GM18519 (cell line): ENCODE measurements around the gene CFAP126.
"Not testable (repeated sequence)": the region's sequence is repeated elsewhere in the genome, so short reads cannot be mapped to it uniquely, and the experiment has no call there.

Experiments used
- ATAC-seq: cut with Tn5 transposase; IDR thresholded peaks from one replicate; pipeline ENCODE4 v1.9.1; 2021; ENCODE audit warnings: mild to moderate bottlenecking, moderate library complexity; ENCODE audit not compliant: unreplicated experiment, low FRiP score

Gene CFAP126

DNA sequence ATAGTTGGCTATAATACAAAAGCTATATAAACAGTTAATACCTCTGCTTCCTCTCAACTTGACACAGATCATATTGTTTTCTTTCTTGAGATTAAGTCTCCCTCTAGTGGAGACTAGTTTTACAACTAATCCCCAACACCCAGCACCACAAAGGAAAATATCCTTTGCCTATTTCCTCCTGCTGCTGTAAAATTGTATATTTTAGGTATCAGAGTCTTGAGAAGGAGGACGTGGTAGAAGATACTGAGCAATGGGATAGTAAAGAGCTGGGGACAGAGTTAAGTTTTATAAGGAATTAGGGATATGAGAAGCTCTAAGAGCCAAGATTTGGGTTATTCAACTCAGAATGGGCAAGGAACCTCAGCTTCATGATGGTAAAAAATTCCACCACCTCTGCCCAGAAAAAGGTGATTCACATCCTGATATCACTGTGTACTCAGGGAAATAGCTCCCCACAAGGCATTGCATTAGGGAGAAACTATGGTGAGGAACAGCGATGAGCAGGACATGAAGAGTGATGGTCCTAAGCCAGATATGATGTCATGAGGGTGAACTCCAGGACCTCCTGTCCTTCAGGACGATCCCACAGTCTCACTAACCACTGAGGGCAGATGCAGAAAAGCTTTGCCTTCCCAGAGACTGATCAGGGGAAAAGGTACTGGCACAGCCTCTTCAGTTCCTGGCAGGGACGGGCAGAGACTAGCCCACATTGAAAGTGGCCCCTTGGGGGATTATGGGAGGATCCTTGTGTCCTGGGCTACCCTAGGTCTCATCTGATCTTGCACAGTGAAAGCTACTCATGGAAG lies 14.7 kb upstream of the CFAP126 start:
- ATAC-seq = no peak

DNA sequence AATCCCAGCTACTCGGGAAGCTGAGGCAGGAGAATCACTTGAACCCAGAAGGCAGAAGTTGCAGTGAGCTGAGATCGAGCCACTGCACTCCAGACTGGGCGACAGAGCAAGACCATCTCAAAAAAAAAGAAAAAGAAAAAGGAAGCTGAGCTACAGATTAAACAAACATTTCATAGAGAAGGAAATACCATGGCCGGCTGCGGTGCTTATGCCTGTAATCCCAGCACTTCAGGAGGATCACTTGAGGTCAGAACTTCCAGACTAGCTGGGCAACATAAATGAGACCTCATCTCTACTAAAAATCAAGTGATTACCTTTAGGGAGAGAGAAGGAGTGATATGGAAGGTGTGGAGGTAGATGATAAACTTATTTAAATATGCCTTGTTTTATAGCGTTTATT lies 14.0 kb upstream of the CFAP126 start:
- ATAC-seq = no peak

DNA sequence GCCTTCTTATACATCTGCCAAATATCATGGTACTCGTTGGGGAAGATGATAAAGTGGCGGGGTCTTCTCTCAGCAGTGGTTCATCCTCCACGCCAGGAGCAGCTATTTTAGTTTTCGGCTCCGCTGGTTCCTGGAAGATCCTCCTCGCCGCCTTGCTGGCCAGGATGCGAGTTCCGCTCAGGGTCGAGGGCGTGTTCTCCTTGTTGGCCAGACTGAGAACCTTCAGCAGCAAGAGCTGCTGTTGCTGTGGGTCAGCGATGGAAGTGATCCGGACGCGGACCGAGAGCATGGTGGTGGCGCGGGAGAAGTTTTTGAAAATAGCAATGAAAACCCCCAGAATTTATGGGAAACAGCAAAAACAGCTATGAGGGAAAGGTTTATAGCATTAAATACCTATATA lies 11.4 kb upstream of the CFAP126 start:
- no peak for ATAC-seq

DNA sequence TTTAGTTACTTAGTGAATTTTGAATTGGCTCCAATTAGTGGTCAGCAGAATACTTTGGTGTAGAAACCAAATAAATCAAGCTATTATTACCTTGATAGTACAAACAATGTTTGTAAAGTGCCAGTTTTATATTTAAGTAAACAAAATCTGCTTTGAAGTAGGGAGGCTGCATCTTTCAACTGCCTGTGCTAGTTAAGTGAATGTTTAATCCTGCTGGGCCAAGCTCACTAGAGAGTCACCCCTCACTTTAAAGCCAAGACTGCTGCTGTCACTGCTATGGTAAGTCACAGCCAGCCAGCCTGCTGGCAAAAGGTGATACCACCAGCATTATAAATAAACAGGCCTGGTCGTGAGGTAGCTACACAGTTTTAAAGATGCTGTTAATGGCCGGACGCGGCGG lies 10.3 kb upstream of the CFAP126 start:
- ATAC-seq = no peak

DNA sequence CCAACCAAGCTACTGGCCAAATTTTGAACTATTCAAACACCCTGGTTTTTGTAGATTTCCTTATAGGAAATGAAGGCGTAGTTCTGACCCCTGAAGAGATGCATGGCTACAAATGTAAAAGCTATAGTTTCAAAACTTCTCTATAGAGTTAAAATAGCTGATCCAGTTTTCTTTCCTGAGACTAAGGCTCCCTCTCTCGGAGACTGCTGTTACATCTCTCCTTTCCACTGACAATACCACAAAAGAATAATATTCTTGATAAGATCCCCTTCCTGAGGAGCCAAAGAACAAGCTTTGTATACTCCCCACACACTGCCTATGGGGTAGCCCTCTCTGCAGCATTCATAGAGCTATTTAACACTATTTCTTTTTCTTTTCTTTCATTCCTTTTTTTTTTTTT lies 6.7 kb upstream of the CFAP126 start:
- ATAC-seq = no peak

DNA sequence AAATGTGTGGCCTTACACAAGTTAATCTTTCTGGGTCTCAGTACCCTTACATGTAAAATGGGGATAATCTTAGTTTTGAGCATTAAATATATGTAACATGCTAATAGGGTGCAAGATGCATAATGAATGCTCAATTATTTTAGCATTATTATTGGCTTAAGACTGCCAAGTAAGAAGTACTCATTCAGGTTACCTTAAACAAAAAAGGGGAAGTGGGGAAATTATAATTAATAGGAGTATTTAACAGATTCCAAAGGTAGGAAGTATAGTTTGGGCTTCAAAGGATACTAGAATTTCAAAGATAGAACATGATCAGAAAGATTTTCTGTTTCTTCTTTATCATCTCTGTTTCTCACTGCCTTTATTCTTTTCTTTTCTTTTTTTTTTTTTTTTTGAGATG lies 5.8 kb upstream of the CFAP126 start:
- ATAC-seq = no peak

DNA sequence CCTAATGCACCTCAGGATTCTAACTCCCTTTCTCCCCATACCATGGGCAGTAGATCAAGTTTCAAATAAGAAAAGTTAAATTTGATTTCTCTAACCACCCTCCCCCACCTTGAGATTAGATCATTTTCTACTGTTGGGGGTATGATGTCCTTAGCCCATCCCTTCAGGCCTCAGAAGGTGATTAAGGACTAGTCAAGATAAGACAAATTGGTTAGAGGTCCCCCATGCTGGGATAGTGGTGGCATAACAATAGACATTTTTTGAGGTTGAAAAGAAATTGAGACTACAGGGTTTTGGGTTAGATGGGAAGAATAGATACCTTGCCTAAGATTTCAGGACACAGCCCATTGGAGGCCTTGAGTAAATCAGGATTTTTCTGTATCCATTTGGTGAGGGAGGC lies 2.5 kb downstream of the CFAP126 start:
- no peak for ATAC-seq

DNA sequence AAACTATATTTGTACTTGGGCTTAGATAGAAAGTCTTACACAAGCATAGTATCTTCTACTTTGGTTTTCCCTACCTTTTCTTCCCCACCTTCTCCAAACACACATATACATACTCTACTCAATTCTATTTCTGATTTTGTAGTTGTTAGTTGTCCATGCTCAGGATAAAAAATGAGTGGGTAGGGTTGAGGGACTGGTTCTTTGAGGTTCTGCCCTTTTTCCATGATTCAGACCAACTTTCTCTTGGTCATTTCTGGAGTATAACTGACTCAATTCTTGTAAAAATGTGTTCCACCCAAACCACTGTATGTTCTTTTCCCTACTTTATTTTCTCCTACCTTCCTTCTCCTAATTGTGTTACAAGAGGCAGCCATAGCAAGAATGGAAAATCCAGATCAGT lies 3.3 kb downstream of the CFAP126 start:
- ATAC-seq = no peak

DNA sequence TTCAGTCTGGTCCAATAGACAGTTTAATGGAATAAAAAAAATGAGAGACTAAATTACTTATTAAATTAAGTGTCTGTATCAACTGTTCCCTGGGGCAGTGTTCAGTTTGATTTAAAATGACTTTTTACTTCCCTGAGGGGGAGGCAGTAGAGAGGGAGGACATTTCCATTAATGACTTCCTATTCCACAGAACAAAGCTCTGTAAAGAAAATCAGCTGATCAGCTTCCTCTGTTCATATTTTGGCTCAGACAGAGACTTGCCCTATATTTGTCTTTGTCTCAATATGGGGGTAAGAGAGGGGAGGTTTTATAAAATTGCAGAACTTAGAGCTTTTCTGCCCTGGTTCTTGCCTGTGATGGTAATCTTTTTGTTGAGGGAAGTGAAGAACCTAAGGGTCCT lies 8.4 kb downstream of the CFAP126 start:
- ATAC-seq = no peak

DNA sequence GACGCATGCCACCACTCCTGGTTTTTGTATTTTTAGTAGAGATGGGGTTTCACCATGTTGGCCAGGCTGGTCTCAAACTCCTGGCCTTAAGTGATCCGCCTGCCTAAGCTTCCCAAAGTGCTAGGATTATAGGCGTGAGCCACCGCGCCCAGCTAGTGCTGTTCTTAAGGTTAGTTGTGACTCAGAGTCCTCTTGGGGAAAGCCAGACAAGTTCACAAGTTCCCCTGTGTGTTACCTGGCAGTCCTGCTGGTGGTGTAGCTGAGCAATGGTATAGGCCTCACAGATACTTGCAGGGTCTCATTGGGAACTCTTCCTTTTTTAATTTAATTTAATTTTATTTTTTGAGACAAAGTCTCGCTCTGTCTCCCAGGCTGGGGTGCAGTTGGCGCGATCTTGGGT lies 10.6 kb downstream of the CFAP126 start:
- no peak for ATAC-seq

DNA sequence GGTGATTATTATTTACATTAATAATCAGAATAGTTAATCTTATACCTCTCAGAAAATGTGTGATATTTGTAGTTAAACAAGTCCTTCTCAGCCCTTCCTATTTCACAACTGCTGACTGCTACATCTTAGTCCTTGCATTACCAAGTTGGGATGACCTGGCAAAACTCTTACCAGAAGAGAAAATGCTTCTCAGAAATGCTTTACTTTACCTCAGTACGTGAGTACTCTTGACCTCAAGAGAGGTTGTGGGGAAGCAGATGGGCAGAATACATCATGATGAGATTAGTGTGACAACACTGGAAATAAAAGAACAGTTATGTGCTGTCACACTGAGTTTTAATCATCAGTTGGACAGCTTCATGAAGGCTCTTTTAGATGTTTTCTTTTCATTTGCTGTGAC lies 16.2 kb downstream of the CFAP126 start:
- ATAC-seq = no peak

DNA sequence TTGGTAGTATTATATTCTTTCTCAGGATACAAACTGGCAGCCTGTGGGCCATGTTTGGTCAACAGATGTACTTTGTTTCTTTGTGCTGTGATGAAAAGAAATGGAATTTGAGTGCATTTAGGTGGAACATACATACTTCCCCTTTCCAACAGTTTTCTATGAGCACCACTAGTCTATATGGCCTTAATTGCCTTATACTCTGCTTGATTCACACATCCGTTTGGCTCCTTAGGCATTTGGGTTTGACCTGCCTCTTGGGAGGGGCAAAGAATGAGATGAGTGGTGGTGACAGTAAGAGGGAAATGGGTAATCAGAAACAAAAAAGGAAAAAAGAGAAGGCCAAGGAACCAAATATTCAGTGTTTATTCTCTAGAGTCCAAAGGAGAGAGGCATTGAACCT lies 17.0 kb downstream of the CFAP126 start:
- no peak for ATAC-seq

DNA sequence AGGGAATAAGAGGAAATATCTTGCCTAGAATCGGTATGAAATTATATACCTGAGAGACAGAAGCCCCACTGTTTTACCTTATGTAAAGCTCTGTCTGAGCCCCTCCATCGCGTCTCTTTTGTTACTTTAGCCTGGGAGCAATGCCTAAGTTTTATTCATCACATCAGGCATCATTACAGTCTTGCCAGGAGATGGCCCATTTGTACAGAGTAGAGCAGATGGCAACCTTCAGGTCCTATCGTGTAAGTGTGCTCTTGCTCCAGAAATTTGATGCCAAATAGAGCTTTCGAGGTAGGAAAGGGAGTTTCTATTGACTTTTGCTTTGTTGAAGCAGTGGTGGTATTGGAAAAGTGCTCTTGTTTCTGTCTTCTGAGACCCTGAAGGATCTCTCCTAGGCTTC lies 24.9 kb downstream of the CFAP126 start:
- no peak for ATAC-seq

DNA sequence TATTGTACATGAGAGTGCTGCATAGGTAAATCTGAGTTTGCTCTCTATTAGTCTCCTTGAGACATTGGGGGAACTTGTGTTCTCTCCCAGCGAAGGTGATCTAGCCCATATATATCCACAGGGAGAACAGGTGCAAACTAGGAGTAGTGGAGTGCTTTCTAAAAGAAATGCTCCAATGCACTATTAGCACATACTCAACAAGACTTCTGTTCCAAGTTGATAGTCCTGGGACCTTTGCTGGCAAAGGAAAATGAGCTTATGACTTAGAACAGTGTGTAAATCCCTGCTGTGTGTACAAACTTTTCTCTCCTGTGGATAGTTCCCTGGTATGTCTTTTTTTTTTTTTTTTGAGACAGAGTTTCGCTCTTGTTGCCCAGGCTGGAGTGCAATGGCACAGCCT lies 25.5 kb downstream of the CFAP126 start:
- ATAC-seq = no peak

DNA sequence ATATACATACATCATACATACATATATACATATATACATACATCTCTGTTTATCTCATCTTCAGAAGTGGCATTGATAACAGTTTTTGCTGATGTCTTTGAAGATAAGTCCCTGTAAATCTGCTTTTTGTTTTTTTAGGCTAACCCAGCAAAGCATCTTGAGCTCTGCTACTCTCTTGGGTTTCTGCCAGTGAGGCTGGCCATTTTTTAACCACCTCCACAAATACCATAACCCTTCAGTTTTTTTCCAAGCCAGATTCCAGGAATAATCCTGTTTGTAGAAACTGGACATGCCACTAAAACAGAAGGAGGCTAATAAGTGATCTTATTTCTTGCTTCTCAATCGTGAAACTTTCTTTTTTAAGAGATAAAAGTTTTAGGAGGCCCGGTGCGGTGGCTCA lies 31.9 kb downstream of the CFAP126 start:
- ATAC-seq = no peak

DNA sequence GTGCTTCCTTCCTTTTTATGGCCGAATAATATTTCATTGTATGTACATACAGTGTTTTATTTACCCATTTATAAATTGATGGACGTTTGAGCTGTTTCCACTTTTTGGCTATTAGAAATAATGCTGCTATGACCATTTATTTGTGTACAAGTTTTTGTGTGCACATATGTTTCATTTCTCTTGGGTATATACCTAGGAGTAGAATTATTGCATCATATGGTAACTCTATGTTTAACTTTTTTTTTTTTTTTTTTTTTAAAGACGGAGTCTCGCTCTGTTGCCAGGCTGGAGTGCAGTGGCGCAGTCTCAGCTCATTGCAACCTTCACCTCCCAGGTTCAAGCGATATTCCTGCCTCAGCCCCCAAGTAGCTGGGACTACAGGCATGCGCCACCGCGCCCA lies 34.5 kb downstream of the CFAP126 start:
- ATAC-seq = no peak

DNA sequence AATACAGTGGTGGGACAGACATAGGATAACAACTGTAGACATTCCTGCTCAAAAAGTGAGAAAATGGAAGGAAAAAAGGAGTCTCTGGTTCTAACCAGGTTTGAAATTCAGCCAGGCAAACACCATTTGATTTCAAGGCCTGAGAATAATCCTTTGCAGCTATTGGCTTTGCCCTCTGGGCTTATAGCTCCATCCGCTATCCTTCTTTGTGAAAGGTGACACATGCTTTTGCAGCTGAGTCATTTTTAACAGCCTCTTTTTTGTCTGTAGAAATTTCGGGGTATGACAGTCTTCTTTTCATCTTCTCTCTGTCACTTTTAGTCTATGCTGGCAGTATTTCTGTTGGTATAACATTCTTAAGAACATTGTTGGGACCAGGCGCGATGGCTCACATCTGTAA lies 37.3 kb downstream of the CFAP126 start:
- ATAC-seq = no peak

DNA sequence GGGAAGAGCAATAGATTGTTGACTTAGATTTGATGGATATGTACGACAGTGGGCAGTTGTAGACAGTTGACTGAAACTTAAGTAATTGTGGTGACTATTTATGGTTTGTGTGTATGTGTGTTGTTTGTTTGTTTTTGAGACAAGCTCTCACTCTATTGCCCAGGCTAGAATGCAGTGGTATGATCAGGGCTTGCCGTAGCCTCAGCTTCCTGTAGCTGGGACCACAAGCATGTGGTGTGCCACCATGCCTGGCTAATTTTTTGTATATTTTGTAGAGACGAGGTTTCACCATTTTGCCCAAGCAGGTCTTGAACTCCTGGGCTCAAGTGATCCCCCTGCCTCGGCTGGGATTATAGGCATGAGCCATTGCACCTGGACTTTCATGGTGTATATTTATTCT lies 43.7 kb downstream of the CFAP126 start:
- no peak for ATAC-seq

DNA sequence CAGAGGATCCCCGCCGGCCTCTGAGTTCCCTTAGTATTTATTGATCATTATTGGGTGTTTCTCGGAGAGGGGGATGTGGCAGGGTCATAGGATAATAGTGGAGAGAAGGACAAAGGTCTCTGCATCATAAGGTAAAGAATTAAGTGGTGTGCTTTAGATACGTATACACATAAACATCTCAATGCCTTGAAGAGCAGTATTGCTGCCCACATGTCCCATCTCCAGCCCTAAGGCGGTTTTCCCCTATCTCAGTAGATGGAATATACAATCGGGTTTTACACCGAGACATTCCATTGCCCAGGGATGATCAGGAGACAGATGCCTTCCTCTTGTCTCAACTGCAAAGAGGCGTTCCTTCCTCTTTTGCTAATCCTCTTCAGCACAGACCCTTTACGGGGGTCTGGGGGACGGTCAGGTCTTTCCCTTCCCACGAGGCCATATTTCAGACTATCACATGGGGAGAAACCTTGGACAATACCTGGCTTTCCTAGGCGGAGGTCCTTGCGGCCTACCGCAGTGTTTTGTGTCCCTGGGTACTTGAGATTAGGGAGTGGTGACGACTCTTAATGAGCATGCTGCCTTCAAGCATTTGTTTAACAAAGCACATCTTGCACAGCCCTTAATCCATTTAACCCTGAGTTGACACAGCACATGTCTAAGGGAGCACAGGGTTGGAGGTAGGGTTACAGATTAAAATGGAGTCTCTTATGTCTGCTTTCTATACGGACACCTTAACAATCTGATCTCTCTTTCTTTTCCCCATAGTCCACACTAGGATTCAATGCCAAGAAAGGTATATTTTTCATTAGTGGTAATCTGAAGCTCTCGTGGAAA lies 51.6 kb downstream of the CFAP126 start:
- ATAC-seq = not testable (repeated sequence)
